ENCODE measurements around the gene RTN4.

DNA sequence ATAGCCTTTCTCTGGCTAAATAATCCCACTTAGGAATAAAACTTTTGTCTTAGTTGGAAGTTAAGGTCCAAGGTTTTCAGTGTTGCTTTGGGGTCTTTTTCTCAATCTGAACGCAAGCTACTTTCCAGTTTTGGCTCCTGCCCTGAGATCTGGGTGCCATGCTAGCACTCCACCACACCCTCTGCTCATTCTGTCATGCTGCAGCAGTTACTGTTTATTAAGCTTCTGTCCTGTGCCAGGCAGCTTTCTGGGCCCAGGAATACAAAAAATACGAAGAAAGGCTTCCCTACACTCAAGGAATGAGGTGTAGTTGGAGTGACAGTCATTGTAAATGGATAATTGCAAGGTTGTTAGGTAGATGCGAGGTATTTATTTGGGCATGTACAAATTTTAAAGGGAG is 46.3 kb upstream of the RTN4 start:
- no peak for TF ChIP-seq CTCF (IDR thresholded peaks at IDR 0.05)
- no peak for TF ChIP-seq POLR2A (IDR thresholded peaks at IDR 0.05)
